K562 (cell line): ENCODE measurements around the gene QKI. TPM values are rescaled to one million over a fixed set of nuclear protein-coding genes. Genes with fewer than 3 reads are reported as not detected.

Experiments used
- ATAC-seq: fragments of 200-7000 bp; cut with Tn5 transposase; 3 replicates; pipeline ENCODE4 v1.9.1; 2020; ENCODE audit warnings: moderate library complexity
- BruUV-seq: library from RNA; stranded (reverse); fragments of 400-500 nt; replicated peaks from 2 replicates; lab custom pipeline; 2021; lab: Mats Ljungman, UMichigan
- CTCF ChIA-PET: fragments of 300-600 bp; formaldehyde crosslinking; extraction: SDS; loops from one replicate; lab custom pipeline; 2021; ENCODE audit warnings: low intra/inter-chr PET ratio; lab: Yijun Ruan, JAX
- POLR2A ChIA-PET: fragments of 300-600, 350-650 bp; sonication (Branson Sonifier 250); formaldehyde crosslinking; extraction: SDS; loops from one replicate; lab custom pipeline; 2021; ENCODE audit warnings: antibody characterized with exemption, inconsistent platforms; lab: Yijun Ruan, JAX
- DNase-seq, 4 experiments: peaks; one replicate each; pipeline versions ENCODE4 v3.0.0 to v3.0.0-alpha.2; 2011 to 2018; ENCODE audit warnings: low spot score in 3 of 4, mixed read lengths in 3 of 4; ENCODE audit errors: extremely low read depth in 1 of 4
- FAIRE-seq: peaks from 2 replicates; lab custom pipeline; 2011; peaks lifted over from hg19 to GRCh38; lab: Jason Lieb, UNC
- H2AFZ ChIP-seq: 2 replicates; pipeline ENCODE4 v1.6.0; 2011; ENCODE audit warnings: low read depth, low read length, control low read depth, inconsistent platforms
- H3K27ac ChIP-seq: fragments of 200-600 bp; 3 replicates; pipeline ENCODE4 v1.8.0; 2011; ENCODE audit warnings: low read depth, mild to moderate bottlenecking, control low read depth, inconsistent platforms, low read length, moderate library complexity, mixed read lengths; ENCODE audit errors: extremely low read depth
- H3K27me3 ChIP-seq, 2 experiments: fragments of 300-600 bp in 1 of 2; 2 replicates in 1 of 2; 3 replicates in 1 of 2; pipeline versions ENCODE4 v1.6.0 to v1.8.0; 2011; ENCODE audit warnings: inconsistent platforms in 2 of 2, low read length in 2 of 2, mild to moderate bottlenecking in 1 of 2, mixed read lengths in 1 of 2, moderate library complexity in 1 of 2; ENCODE audit not compliant: control insufficient read depth in 2 of 2, insufficient read depth in 2 of 2
- H3K36me3 ChIP-seq: fragments of 300-600 bp; 3 replicates; pipeline ENCODE4 v1.8.0; 2011; ENCODE audit warnings: mild to moderate bottlenecking, low read length, inconsistent platforms; ENCODE audit not compliant: control insufficient read depth, insufficient read depth
- H3K4me1 ChIP-seq, 2 experiments: fragments of 200-600 bp in 1 of 2; replicated peaks in 1 of 2; 2 replicates in 1 of 2; 3 replicates in 1 of 2; pipeline versions ENCODE4 v1.5.1 to v1.8.0; 2011; ENCODE audit warnings: inconsistent platforms in 2 of 2, low read length in 2 of 2, mild to moderate bottlenecking in 1 of 2, mixed read lengths in 1 of 2, moderate library complexity in 1 of 2; ENCODE audit not compliant: control insufficient read depth in 2 of 2, insufficient read depth in 2 of 2
- H3K4me2 ChIP-seq: 2 replicates; pipeline ENCODE4 v1.6.1; 2011; ENCODE audit warnings: low read length, control low read depth, inconsistent platforms, mixed read lengths; ENCODE audit not compliant: insufficient read depth
- H3K4me3 ChIP-seq: fragments of 200-600 bp; sonication (generic), shearing (Covaris generic); 2 replicates; pipeline ENCODE4 v1.5.1; 2016; ENCODE audit warnings: control low read depth, inconsistent platforms
- H3K79me2 ChIP-seq: fragments of 200-600 bp; 3 replicates; pipeline ENCODE4 v1.8.0; 2011; ENCODE audit warnings: low read length, inconsistent platforms; ENCODE audit not compliant: control insufficient read depth, insufficient read depth
- H3K9ac ChIP-seq, 2 experiments: 2 replicates each; pipeline versions ENCODE4 v1.6.0 to v1.6.1; 2011; ENCODE audit warnings: low read depth in 2 of 2, low read length in 2 of 2, control low read depth in 1 of 2, inconsistent platforms in 1 of 2, mild to moderate bottlenecking in 1 of 2, mixed read lengths in 1 of 2; ENCODE audit not compliant: insufficient read depth in 1 of 2
- H3K9me1 ChIP-seq: one replicate; pipeline ENCODE4 v1.6.0; 2011; ENCODE audit warnings: inconsistent platforms, mild to moderate bottlenecking, low read length, moderate library complexity; ENCODE audit not compliant: control insufficient read depth, insufficient read depth
- H3K9me3 ChIP-seq: replicated peaks from 2 replicates; pipeline ENCODE4 v1.5.1; 2011; ENCODE audit warnings: low read depth, low read length, inconsistent platforms; ENCODE audit not compliant: control insufficient read depth, insufficient read depth
- H4K20me1 ChIP-seq: replicated peaks from 2 replicates; pipeline ENCODE4 v1.6.1; 2011; ENCODE audit warnings: low read length, inconsistent platforms, mixed read lengths; ENCODE audit not compliant: control insufficient read depth, insufficient read depth
- CC2D1A ChIP-seq: fragments of 450-650 bp; IDR thresholded peaks from 2 replicates; pipeline ENCODE4 v1.6.1; 2017; ENCODE audit warnings: mild to moderate bottlenecking
- FOXP1 ChIP-seq: sonication (generic); formaldehyde crosslinking; IDR thresholded peaks from 2 replicates; pipeline ENCODE4 v1.8.0; 2022; ENCODE audit warnings: mild to moderate bottlenecking, missing genetic modification reagents
- GATAD2B ChIP-seq: fragments of 450-650 bp; IDR thresholded peaks from 2 replicates; pipeline ENCODE4 v1.6.1; 2017; ENCODE audit warnings: mild to moderate bottlenecking, borderline replicate concordance
- ILK ChIP-seq: fragments of 450-650 bp; IDR thresholded peaks from 2 replicates; pipeline ENCODE4 v1.6.1; 2016; ENCODE audit warnings: missing genetic modification characterization, low read depth, mild to moderate bottlenecking, missing compliant biosample characterization, moderate library complexity, borderline replicate concordance
- LEF1 ChIP-seq: fragments of 450-650 bp; IDR thresholded peaks from 2 replicates; pipeline ENCODE4 v1.6.1; 2016; ENCODE audit warnings: mild to moderate bottlenecking
- MTA2 ChIP-seq: fragments of 450-650 bp; IDR thresholded peaks from 2 replicates; pipeline ENCODE4 v1.6.1; 2016; ENCODE audit warnings: low read depth
- MTA3 ChIP-seq: fragments of 450-650 bp; formaldehyde crosslinking; IDR thresholded peaks from 2 replicates; pipeline ENCODE4 v1.6.1; 2017; ENCODE audit warnings: mild to moderate bottlenecking, borderline replicate concordance
- RBM22 ChIP-seq: fragments of 200-400 bp; formaldehyde crosslinking; IDR thresholded peaks from 2 replicates; pipeline ENCODE4 v1.6.1; 2018; ENCODE audit warnings: low read length, low read depth; ENCODE audit not compliant: poor library complexity, severe bottlenecking
- ZNF274 ChIP-seq: IDR thresholded peaks from 2 replicates; pipeline ENCODE4 v1.6.1; 2011; ENCODE audit warnings: low read depth, mild to moderate bottlenecking, low read length, moderate library complexity, borderline replicate concordance
- ZNF347 ChIP-seq: fragments of 450-650 bp; formaldehyde crosslinking; IDR thresholded peaks from 2 replicates; pipeline ENCODE4 v1.4.0; 2020; ENCODE audit warnings: low read depth, mild to moderate bottlenecking, moderate library complexity
- ZNF586 ChIP-seq: fragments of 450-650 bp; formaldehyde crosslinking; conservative IDR thresholded peaks from 2 replicates; pipeline ENCODE4 v1.4.0; 2020; ENCODE audit warnings: mild to moderate bottlenecking, moderate library complexity
- ZZZ3 ChIP-seq: fragments of 450-650 bp; IDR thresholded peaks from 2 replicates; pipeline ENCODE4 v1.6.1; 2016; ENCODE audit warnings: antibody characterized with exemption, mild to moderate bottlenecking, moderate library complexity
- WGBS: fragments of 100-300 bp; shearing (Covaris generic); methylation state at CpG from one replicate; pipeline ENCODE4 v1.1.6; 2016; ENCODE audit warnings: low coverage, mixed read lengths; ENCODE audit not compliant: insufficient coverage; ENCODE audit errors: missing lambda C conversion rate; 5-methylcytosine and 5-hydroxymethylcytosine counted together
- in situ Hi-C: fragments of 300-500 bp; cut with MboI; formaldehyde crosslinking; loops from 4 replicates; pipeline ENCODE4 v1.15.0; 2018; ENCODE audit warnings: inconsistent platforms, mixed read lengths
- intact Hi-C: fragments of 100-400 bp; cut with micrococcal nuclease; formaldehyde crosslinking; loops from 2 replicates; pipeline ENCODE4 v1.14.2; 2022
- polyA plus RNA-seq, 8 experiments: library from polyadenylated mRNA; depleted of rRNA in 4 of 8; stranded (reverse) in 5 of 8; unstranded in 3 of 8; fragments of >200 nt; fragmentation: Nextera tagmentation in 2 of 8; fragmentation: Illumina TruSeq in 1 of 8; extraction: Ambion mirVana in 2 of 8; extraction: Trizol in 1 of 8; gene quantifications; 2 replicates each; pipeline versions ENCODE4 v1.2.1 to v1.2.3, GENCODE V29; 2011 to 2014; ENCODE audit warnings: inconsistent platforms in 1 of 8, missing spikeins in 1 of 8
- total RNA-seq, 7 experiments: library from RNA; depleted of rRNA in 6 of 7; stranded (reverse); fragments of >200 nt in 6 of 7; fragmentation: Illumina TruSeq in 2 of 7; extraction: Trizol in 2 of 7; gene quantifications; 2 replicates each; pipeline versions ENCODE4 v1.2.1 to v1.2.3, GENCODE V29; 2011 to 2021; ENCODE audit warnings: low replicate concordance in 1 of 7
- TF ChIP-seq, protein P1 (sequence below), 2 experiments: fragments of 450-650 bp; IDR thresholded peaks; 2 replicates each; pipeline ENCODE4 v1.6.1; 2016
- TF ChIP-seq, protein P2 (sequence below): fragments of 250-450 bp; sonication (Bioruptor Pico); IDR thresholded peaks from 2 replicates; pipeline ENCODE4 v1.8.0; 2021; ENCODE audit warnings: mild to moderate bottlenecking, moderate library complexity
- TF ChIP-seq, protein P3 (sequence below): sonication (generic); formaldehyde crosslinking; IDR thresholded peaks from 2 replicates; pipeline ENCODE4 v1.8.0; 2022; ENCODE audit warnings: missing genetic modification reagents, mild to moderate bottlenecking, moderate library complexity, borderline replicate concordance
- TF ChIP-seq, protein P4 (sequence below): IDR thresholded peaks from 2 replicates; pipeline ENCODE4 v1.6.1; 2014; ENCODE audit warnings: antibody characterized with exemption

QKI gene
- total and polyA plus RNA-seq, 9 of the 15 experiments (the other 6 are each of a cell fraction or from before 2014, with no cell fraction given) = 20.4 to 215 (median 123) TPM

DNA sequence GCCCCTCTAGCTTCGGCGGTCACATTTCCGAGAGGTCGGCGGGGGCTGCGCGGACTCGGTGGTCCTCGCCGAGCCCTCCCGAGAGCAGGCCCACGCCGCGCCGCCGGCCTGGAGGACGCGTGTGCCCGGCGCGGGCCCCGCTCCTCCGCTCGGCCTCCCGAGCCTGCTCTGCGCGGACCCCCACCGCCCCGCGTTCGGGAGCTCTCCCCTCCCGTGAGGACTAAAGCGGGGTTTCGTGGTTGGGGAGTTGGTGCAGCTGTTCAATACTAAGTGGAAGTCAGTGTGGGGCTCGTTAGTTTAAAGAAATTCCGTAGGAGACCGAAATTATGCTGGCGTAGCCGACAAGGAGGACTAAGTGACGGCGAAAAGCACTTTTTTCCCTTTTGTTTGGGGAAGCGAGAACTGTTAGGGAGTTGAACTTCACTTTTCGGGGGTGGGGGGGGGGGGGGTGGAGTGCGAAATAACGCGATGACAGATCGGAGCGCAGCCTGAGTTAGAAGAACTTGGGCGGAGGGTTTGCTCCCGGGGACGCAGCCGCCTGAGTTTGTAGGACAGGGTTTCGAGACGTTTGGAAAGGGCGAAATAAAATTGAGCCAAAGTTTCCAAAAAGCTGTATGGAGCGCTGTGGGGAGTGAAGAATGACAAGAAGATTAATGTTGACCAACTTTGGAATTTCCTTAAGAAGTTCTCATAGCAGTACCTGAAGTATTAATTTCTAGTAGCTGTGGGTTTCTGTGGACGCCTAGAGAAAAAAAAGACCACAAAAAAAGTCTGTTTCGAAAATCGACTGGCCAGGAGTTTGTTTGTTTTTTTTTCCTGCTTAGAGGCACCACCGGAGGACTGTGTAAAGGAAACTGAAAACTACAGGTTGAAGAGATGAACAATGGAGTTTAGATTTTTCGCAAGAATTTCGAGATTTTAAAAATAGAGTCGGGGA, 1.4 kb downstream of the QKI start:
- FAIRE-seq (peak; percentile 15), DNase-seq (peak; percentile 39 to 84 (median 66)), ATAC-seq (peak; percentile 49)
- intact Hi-C loops = loop anchor here (1.0 to 5.0 kb wide), 6 partner anchors 157 to 1511 kb away; no protein-coding TSS in a partner anchor
- WGBS = 1% methylated on average over 60 of the region's 63 CpGs
- Histone ChIP-seq H2AFZ (peak overlapping the region; percentile 80), H3K27me3 (no peaks in the 10 kb centered on the region), H3K36me3 (no peaks in the 10 kb centered on the region), H3K27ac (peak overlapping the region; percentile 93), H4K20me1 (no peaks in the 10 kb centered on the region; the same call in none of the 2 replicates), H3K4me3 (peak overlapping the region; percentile 87), H3K9me3 (no peaks in the 10 kb centered on the region), H3K9ac (peak overlapping the region; percentile 93 to 97), H3K4me2 (peak overlapping the region; percentile 96), H3K9me1 (no peaks in the 10 kb centered on the region), H3K79me2 (peaks cover 75% of the 10 kb centered on the region), H3K4me1 (peaks cover 9 to 12% of the 10 kb centered on the region in 2 experiments)
- in situ Hi-C loops = no loop called here
- ChIA-PET POLR2A (interaction anchor here (0.6 to 1.8 kb wide), 6 partner anchors 11 to 1577 kb away, joined by 3 to 7 read pairs (median 4); no protein-coding TSS in a partner anchor), CTCF (interaction anchor here (0.7 to 1.1 kb wide), 3 partner anchors 73 to 541 kb away, joined by 3 to 4 read pairs (median 4); no protein-coding TSS in a partner anchor)
- BruUV-seq = no TSS peak
- TF ChIP-seq, protein P1, sequence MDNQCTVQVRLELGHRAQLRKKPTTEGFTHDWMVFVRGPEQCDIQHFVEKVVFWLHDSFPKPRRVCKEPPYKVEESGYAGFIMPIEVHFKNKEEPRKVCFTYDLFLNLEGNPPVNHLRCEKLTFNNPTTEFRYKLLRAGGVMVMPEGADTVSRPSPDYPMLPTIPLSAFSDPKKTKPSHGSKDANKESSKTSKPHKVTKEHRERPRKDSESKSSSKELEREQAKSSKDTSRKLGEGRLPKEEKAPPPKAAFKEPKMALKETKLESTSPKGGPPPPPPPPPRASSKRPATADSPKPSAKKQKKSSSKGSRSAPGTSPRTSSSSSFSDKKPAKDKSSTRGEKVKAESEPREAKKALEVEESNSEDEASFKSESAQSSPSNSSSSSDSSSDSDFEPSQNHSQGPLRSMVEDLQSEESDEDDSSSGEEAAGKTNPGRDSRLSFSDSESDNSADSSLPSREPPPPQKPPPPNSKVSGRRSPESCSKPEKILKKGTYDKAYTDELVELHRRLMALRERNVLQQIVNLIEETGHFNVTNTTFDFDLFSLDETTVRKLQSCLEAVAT (IDR thresholded peaks at IDR 0.05) = peak; percentile 66 to 73; a peak in 3 of 4 replicates
- TF ChIP-seq, protein P2, sequence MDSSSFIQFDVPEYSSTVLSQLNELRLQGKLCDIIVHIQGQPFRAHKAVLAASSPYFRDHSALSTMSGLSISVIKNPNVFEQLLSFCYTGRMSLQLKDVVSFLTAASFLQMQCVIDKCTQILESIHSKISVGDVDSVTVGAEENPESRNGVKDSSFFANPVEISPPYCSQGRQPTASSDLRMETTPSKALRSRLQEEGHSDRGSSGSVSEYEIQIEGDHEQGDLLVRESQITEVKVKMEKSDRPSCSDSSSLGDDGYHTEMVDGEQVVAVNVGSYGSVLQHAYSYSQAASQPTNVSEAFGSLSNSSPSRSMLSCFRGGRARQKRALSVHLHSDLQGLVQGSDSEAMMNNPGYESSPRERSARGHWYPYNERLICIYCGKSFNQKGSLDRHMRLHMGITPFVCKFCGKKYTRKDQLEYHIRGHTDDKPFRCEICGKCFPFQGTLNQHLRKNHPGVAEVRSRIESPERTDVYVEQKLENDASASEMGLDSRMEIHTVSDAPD (CRISPR knock-in tag) = no peak
- TF ChIP-seq CC2D1A = no peak
- TF ChIP-seq MTA3 = peak; percentile 31; the same call in 1 of the 2 replicates
- TF ChIP-seq ZZZ3 = no peak
- TF ChIP-seq RBM22 = no peak
- no peak for TF ChIP-seq MTA2
- TF ChIP-seq GATAD2B = peak; percentile 66; the same call in 1 of the 2 replicates
- no peak for TF ChIP-seq ZNF347 (CRISPR knock-in tag)
- no peak for TF ChIP-seq ZNF586
- 0 out of 2 replicates have a peak, but pooled peaks have one; percentile 25 for TF ChIP-seq FOXP1
- no peak for TF ChIP-seq ZNF274
- TF ChIP-seq, protein P3, sequence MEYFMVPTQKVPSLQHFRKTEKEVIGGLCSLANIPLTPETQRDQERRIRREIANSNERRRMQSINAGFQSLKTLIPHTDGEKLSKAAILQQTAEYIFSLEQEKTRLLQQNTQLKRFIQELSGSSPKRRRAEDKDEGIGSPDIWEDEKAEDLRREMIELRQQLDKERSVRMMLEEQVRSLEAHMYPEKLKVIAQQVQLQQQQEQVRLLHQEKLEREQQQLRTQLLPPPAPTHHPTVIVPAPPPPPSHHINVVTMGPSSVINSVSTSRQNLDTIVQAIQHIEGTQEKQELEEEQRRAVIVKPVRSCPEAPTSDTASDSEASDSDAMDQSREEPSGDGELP (CRISPR knock-in tag) = no peak
- no peak for TF ChIP-seq ILK (tag)
- TF ChIP-seq, protein P4, sequence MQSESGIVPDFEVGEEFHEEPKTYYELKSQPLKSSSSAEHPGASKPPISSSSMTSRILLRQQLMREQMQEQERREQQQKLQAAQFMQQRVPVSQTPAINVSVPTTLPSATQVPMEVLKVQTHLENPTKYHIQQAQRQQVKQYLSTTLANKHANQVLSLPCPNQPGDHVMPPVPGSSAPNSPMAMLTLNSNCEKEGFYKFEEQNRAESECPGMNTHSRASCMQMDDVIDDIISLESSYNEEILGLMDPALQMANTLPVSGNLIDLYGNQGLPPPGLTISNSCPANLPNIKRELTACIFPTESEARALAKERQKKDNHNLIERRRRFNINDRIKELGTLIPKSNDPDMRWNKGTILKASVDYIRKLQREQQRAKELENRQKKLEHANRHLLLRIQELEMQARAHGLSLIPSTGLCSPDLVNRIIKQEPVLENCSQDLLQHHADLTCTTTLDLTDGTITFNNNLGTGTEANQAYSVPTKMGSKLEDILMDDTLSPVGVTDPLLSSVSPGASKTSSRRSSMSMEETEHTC = no peak
- no peak for TF ChIP-seq LEF1
